Adrenal gland (tissue), 5 donors: ENCODE results near the gene CD24.

Experiments
- POLR2A ChIP-seq, 2 donors: fragments of 450-650 bp; IDR thresholded peaks; one replicate each; pipeline ENCODE4 v1.6.1; 2017; ENCODE audit warnings: antibody characterized with exemption in 2 of 2, mild to moderate bottlenecking in 2 of 2, moderate library complexity in 1 of 2
- TF ChIP-seq, protein P1 (sequence below), 6 experiments: fragments of 450-650 bp in 4 of 6; fragments of 200-600 bp in 2 of 6; sonication (generic) in 1 of 6; IDR thresholded peaks; 1 replicate in 5 of 6; 2 replicates in 1 of 6; pipeline versions ENCODE4 v1.5.1 to v1.8.0; 2016 to 2021; ENCODE audit warnings: antibody characterized with exemption in 6 of 6, mild to moderate bottlenecking in 2 of 6, moderate library complexity in 1 of 6
- donor health status: DM: no; HTN: no; CAD: no.

DNA sequence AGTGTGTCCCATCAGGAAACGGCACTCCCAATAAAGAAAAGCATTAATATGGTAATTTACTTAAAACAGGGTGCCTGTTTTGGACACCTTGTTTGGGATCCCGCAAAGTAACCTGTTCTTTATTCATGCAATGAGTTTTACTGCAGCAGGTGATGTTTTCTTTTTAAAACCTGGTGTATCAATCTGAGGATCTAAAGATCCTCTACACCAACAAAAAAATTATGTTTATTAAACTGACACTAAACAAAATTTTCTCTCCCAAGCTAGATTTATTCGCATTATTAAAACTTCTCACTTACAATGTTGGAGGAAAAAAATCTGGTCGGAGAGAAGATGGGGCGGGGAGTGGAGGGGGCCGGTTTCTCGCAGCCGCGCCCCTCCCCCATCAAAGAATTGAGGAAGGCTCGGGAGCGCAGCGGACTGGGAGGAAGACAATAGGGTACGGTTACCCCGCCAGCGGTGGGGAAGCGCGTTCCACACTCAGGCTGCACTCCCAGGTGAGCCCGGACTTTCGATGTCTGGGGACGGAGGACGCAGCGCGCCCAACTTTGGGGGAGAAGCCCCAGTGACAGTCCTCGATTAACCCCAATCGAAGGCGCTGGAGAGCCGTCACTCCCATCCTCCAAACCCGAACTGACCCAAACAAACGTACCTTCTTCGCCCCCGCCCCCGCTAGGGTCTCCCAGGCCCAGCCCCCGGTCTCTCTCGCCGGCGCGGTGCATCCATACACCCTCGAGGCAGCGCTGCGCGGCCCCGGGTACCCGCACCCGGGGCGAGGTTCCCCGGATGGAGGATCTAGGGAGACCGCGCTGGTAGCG is 1.3 kb downstream of the CD24 start:
- TF ChIP-seq, protein P1, sequence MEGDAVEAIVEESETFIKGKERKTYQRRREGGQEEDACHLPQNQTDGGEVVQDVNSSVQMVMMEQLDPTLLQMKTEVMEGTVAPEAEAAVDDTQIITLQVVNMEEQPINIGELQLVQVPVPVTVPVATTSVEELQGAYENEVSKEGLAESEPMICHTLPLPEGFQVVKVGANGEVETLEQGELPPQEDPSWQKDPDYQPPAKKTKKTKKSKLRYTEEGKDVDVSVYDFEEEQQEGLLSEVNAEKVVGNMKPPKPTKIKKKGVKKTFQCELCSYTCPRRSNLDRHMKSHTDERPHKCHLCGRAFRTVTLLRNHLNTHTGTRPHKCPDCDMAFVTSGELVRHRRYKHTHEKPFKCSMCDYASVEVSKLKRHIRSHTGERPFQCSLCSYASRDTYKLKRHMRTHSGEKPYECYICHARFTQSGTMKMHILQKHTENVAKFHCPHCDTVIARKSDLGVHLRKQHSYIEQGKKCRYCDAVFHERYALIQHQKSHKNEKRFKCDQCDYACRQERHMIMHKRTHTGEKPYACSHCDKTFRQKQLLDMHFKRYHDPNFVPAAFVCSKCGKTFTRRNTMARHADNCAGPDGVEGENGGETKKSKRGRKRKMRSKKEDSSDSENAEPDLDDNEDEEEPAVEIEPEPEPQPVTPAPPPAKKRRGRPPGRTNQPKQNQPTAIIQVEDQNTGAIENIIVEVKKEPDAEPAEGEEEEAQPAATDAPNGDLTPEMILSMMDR (IDR thresholded peaks at IDR 0.05) = no peak
- TF ChIP-seq POLR2A (IDR thresholded peaks at IDR 0.05) = no peak
